Suprapubic skin (tissue), 4 donors: ENCODE results near the gene USF1. TPM values are rescaled to one million over a fixed set of nuclear protein-coding genes. Genes with fewer than 3 reads are reported as not detected.

Source experiments
- DNase-seq, 2 donors: peaks; one replicate each; pipeline ENCODE4 v3.0.0-alpha.2; 2019; ENCODE audit warnings: low spot score in 2 of 2
- H3K27ac ChIP-seq: fragments of 200-600 bp; sonication (generic); one replicate; pipeline ENCODE4 v1.5.1; 2019
- H3K27me3 ChIP-seq: fragments of 200-600 bp; sonication (generic); one replicate; pipeline ENCODE4 v1.5.1; 2019
- H3K36me3 ChIP-seq: fragments of 200-600 bp; sonication (generic); one replicate; pipeline ENCODE4 v1.5.1; 2019
- H3K4me1 ChIP-seq: fragments of 200-600 bp; sonication (generic); one replicate; pipeline ENCODE4 v1.5.1; 2019
- H3K4me3 ChIP-seq: fragments of 200-600 bp; sonication (generic); one replicate; pipeline ENCODE4 v1.5.1; 2019; ENCODE audit warnings: mild to moderate bottlenecking
- H3K9me3 ChIP-seq: fragments of 200-600 bp; sonication (generic); one replicate; pipeline ENCODE4 v1.5.1; 2019
- EP300 ChIP-seq: sonication (generic); formaldehyde crosslinking; IDR thresholded peaks from one replicate; pipeline ENCODE4 v1.6.1; 2017; ENCODE audit warnings: antibody characterized with exemption
- POLR2A ChIP-seq, 2 donors: fragments of 450-650 bp; IDR thresholded peaks; one replicate each; pipeline ENCODE4 v1.6.1; 2017; ENCODE audit warnings: antibody characterized with exemption in 2 of 2, mild to moderate bottlenecking in 2 of 2, moderate library complexity in 2 of 2
- POLR2AphosphoS5 ChIP-seq, 3 donors: sonication (generic); formaldehyde crosslinking; IDR thresholded peaks; one replicate each; pipeline ENCODE4 v1.6.1; 2017; ENCODE audit warnings: antibody characterized with exemption in 3 of 3
- WGBS: methylation state at CpG from one replicate; pipeline ENCODE4 v1.1.5; 2018; 5-methylcytosine and 5-hydroxymethylcytosine counted together
- total RNA-seq, 4 donors: library from RNA; depleted of rRNA; stranded (reverse); fragments of >200 nt; gene quantifications; one replicate each; pipeline ENCODE4 v1.1.0, GENCODE V29; 2016
- TF ChIP-seq, protein P1 (sequence below), 2 donors: fragments of 200-600 bp in 1 of 2; fragments of 450-650 bp in 1 of 2; sonication (generic) in 1 of 2; IDR thresholded peaks; one replicate each; pipeline ENCODE4 v1.5.1; 2016 to 2019; ENCODE audit warnings: antibody characterized with exemption in 2 of 2, mild to moderate bottlenecking in 1 of 2, moderate library complexity in 1 of 2

USF1 gene
- total RNA-seq, 4 donors from 2014 or later: 33.9 to 88.7 (median 43.7) TPM

DNA sequence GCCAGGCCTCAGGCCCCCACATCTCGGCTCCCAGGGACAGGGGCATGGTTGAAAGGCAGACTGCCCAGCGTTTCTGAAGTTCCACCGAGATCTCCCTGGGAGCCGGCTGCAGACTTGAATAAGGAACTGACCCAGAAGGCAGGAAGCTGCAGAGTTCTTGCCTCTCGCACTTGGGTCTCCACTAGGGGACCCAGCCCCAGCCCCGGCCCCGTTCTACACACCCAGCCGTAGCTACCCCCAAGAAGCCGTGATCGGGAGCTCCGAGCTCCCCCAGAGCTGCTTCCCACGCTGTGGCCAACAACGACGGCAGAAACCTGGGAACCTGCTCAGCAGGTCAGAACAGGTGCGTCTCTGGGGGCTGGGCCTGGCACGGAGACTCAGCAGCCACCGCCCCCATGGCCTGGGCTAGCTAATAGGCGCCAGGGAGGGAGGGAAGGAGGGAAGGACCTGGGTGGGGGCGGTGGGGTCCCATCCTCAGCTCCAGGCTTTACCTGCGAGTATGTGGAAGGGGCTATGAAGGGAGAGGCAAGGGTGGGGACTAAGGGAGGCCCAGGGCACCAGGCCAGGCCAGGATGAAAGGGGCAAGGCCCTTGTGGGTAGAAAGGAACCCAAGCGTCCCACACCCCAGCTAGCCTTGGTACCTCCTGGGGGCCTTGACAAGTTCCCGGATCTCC is 43.6 kb upstream of the USF1 start, which contains the start of gene NECTIN4:
Gene NECTIN4, minus strand, starts transcription at position 308 of the 674 bp plus-strand sequence. Its CDS starts 262 bp downstream, at position 46.
- H3K4me1 ChIP-seq: peaks cover 46% of the 10 kb centered on the region
- no peaks in the 10 kb centered on the region for H3K27me3 ChIP-seq
- H3K9me3 ChIP-seq: no peaks in the 10 kb centered on the region
- WGBS: 40% methylated on average over 11 of the region's 22 CpGs
- H3K36me3 ChIP-seq: no peaks in the 10 kb centered on the region
- TF ChIP-seq POLR2A (IDR thresholded peaks at IDR 0.05): peak in 1 of 2 donors; percentile 24
- TF ChIP-seq EP300: no peak
- TF ChIP-seq POLR2AphosphoS5 (IDR thresholded peaks at IDR 0.05): peak in 2 of 3 donors; percentile 29 to 75
- TF ChIP-seq, protein P1, sequence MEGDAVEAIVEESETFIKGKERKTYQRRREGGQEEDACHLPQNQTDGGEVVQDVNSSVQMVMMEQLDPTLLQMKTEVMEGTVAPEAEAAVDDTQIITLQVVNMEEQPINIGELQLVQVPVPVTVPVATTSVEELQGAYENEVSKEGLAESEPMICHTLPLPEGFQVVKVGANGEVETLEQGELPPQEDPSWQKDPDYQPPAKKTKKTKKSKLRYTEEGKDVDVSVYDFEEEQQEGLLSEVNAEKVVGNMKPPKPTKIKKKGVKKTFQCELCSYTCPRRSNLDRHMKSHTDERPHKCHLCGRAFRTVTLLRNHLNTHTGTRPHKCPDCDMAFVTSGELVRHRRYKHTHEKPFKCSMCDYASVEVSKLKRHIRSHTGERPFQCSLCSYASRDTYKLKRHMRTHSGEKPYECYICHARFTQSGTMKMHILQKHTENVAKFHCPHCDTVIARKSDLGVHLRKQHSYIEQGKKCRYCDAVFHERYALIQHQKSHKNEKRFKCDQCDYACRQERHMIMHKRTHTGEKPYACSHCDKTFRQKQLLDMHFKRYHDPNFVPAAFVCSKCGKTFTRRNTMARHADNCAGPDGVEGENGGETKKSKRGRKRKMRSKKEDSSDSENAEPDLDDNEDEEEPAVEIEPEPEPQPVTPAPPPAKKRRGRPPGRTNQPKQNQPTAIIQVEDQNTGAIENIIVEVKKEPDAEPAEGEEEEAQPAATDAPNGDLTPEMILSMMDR (IDR thresholded peaks at IDR 0.05): no peak
- peak within 1 kb of the TSS; percentile 45 for H3K4me3 ChIP-seq
- DNase-seq: peak; percentile 73 to 79
- H3K27ac ChIP-seq: peak within 1 kb of the TSS; percentile 92

- 64% methylated on average over 3 of the region's 3 CpGs for WGBS
- Histone ChIP-seq H3K27ac (peak overlapping the region; percentile 92), H3K4me1 (peaks cover 54% of the 10 kb centered on the region), H3K27me3 (no peaks in the 10 kb centered on the region), H3K36me3 (no peaks in the 10 kb centered on the region), H3K4me3 (peak overlapping the region; percentile 45), H3K9me3 (no peaks in the 10 kb centered on the region)
- DNase-seq: peak in 1 of 2 donors; percentile 50
- TF ChIP-seq, protein P1 (IDR thresholded peaks at IDR 0.05): no peak
- no peak for TF ChIP-seq POLR2AphosphoS5 (IDR thresholded peaks at IDR 0.05)
- no peak for TF ChIP-seq EP300
- no peak for TF ChIP-seq POLR2A (IDR thresholded peaks at IDR 0.05)
Measured at GRCh38 chr1:161088587-161089110, 42.9 kb upstream of the USF1 start.

GRCh38 chr1:161086457-161086856 is 40.7 kb upstream of the USF1 start:
- Histone ChIP-seq H3K4me1 (peaks cover 67% of the 10 kb centered on the region), H3K27ac (peak overlapping the region; percentile 92)
- TF ChIP-seq, protein P1 (IDR thresholded peaks at IDR 0.05): no peak
- TF ChIP-seq POLR2AphosphoS5 (IDR thresholded peaks at IDR 0.05) (no peak), POLR2A (IDR thresholded peaks at IDR 0.05) (no peak), EP300 (no peak)

DNA sequence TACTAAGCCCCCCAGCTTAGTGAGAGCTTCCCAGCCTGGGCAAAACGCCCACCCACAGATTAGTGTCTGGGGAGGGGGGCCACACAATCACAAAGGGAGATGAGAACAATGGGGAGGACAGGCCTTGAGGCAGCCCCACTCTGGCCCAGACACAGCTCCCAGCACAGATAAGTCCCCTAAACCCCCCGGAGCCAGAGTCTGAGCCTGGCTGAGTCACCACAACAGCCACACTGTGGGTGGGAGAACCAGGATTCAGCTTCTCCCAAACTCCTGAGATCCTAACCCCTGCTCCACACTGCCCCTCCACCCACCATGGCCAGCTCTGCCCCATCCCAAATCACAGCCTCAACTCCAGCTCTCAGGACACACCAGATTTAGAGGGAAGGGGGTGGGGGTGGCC is 39.4 kb upstream of the USF1 start:
- Histone ChIP-seq H3K4me3 (peak overlapping the region; percentile 45), H3K4me1 (peaks cover 62% of the 10 kb centered on the region), H3K27me3 (no peaks in the 10 kb centered on the region), H3K9me3 (no peaks in the 10 kb centered on the region), H3K36me3 (no peaks in the 10 kb centered on the region), H3K27ac (peak overlapping the region; percentile 92)
- no peak for DNase-seq
- WGBS: 58% methylated on average over 2 of the region's 2 CpGs
- no peak for TF ChIP-seq POLR2AphosphoS5 (IDR thresholded peaks at IDR 0.05)
- TF ChIP-seq, protein P1 (IDR thresholded peaks at IDR 0.05): no peak
- no peak for TF ChIP-seq POLR2A (IDR thresholded peaks at IDR 0.05)
- TF ChIP-seq EP300: no peak

More at GRCh38 chr1:161086457-161086856, 40.7 kb upstream of the USF1 start:
- Histone ChIP-seq H3K36me3 (no peaks in the 10 kb centered on the region), H3K27me3 (no peaks in the 10 kb centered on the region), H3K4me3 (peak overlapping the region; percentile 45), H3K9me3 (no peaks in the 10 kb centered on the region)
- no CpG with 5 or more reads among the region's 4 CpGs for WGBS
- DNase-seq: peak in 1 of 2 donors; percentile 59

GRCh38 chr1:161084597-161084988 is 38.8 kb upstream of the USF1 start:
- Histone ChIP-seq H3K4me3 (peak overlapping the region; percentile 45), H3K27me3 (no peaks in the 10 kb centered on the region), H3K9me3 (no peaks in the 10 kb centered on the region), H3K27ac (peak overlapping the region; percentile 92), H3K36me3 (no peaks in the 10 kb centered on the region), H3K4me1 (peaks cover 58% of the 10 kb centered on the region)
- DNase-seq: no peak
- TF ChIP-seq POLR2A (IDR thresholded peaks at IDR 0.05): no peak
- TF ChIP-seq EP300: no peak
- TF ChIP-seq, protein P1 (IDR thresholded peaks at IDR 0.05): no peak
- TF ChIP-seq POLR2AphosphoS5 (IDR thresholded peaks at IDR 0.05): no peak
- WGBS: 75% methylated on average over 1 of the region's 1 CpG
